Measurements from ENCODE around the gene PCDHGB3.

Gene PCDHGB3

DNA sequence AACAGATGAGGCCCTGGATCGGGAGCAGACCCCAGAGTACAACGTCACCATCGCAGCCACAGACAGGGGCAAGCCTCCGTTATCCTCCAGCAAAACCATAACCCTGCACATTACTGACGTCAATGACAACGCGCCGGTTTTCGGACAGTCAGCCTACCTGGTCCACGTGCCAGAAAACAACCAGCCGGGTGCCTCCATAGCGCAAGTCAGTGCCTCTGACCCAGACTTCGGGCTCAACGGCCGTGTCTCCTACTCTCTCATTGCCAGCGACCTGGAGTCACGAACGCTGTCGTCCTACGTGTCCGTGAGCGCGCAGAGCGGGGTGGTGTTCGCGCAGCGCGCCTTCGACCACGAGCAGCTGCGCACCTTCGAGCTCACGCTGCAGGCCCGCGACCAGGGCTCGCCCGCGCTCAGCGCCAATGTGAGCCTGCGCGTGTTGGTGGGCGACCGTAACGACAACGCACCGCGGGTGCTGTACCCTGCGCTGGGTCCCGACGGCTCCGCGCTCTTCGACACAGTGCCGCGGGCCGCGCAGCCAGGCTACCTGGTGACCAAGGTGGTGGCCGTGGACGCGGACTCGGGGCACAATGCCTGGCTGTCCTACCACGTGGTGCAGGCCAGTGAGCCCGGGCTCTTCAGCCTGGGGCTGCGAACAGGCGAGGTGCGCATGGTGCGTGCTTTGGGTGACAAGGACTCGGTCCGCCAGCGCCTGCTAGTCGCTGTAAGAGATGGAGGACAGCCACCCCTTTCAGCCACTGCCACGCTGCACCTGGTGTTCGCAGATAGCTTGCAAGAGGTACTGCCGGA lies 49.2 kb downstream of the PCDHGB3 start:
- ChIA-PET CTCF (interaction anchor here (0.9 to 16.4 kb wide), 8 partner anchors 11 to 148 kb away, joined by 3 to 303 read pairs (median 120); partner anchors contain the start of genes PCDHGA12 and PCDHGB3), POLR2A (no interaction called here)
- no peak for DNase-seq (ENCODE audit: low read depth, low spot score)
- no peak overlapping the region for H3K4me3 ChIP-seq (ENCODE audit: low read depth, low read length)
- TF ChIP-seq, protein P1, sequence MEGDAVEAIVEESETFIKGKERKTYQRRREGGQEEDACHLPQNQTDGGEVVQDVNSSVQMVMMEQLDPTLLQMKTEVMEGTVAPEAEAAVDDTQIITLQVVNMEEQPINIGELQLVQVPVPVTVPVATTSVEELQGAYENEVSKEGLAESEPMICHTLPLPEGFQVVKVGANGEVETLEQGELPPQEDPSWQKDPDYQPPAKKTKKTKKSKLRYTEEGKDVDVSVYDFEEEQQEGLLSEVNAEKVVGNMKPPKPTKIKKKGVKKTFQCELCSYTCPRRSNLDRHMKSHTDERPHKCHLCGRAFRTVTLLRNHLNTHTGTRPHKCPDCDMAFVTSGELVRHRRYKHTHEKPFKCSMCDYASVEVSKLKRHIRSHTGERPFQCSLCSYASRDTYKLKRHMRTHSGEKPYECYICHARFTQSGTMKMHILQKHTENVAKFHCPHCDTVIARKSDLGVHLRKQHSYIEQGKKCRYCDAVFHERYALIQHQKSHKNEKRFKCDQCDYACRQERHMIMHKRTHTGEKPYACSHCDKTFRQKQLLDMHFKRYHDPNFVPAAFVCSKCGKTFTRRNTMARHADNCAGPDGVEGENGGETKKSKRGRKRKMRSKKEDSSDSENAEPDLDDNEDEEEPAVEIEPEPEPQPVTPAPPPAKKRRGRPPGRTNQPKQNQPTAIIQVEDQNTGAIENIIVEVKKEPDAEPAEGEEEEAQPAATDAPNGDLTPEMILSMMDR (IDR thresholded peaks at IDR 0.05; ENCODE audit: insufficient read depth, low read length, missing control alignments), result no peak

DNA sequence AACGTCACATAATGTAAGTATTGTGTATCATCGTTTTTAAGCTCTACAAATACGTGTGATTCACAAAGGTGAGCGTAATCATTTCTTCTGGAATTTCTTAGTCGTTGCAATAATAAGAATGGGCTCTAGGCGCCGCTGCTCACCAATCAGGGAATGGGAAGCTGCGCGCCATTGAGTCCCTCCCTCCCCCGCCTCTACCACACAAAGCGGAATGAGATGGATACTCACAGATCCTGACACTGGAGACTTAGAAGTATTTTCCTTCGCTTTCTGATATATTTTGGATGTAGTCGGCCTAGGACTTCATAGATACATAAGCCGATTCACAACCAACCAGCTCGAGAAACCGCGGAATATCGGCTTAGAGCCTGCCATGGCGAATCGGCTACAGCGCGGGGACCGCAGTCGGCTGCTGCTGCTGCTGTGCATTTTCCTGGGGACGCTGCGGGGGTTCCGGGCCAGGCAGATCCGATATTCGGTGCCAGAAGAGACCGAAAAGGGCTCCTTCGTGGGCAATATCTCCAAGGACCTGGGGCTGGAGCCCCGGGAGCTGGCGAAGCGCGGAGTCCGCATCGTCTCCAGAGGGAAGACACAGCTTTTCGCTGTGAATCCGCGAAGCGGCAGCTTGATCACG lies 50.9 kb downstream of the PCDHGB3 start, which contains the start of gene PCDHGA11:
PCDHGA11 (plus strand) TSS at position 197 of the 634 bp plus-strand sequence; CDS start at position 374, 177 bp downstream.
- H3K4me3 ChIP-seq (ENCODE audit: low read depth, low read length), result peak within 1 kb of the TSS; percentile 57
- ChIA-PET CTCF (interaction anchor here (0.9 to 16.4 kb wide), 36 partner anchors 8 to 171 kb away, joined by 3 to 303 read pairs (median 4); partner anchors contain the start of genes PCDHGA10, PCDHGA12, PCDHGA3 and PCDHGB3), POLR2A (interaction anchor here (0.7 to 1.8 kb wide), 4 partner anchors 93 to 136 kb away, joined by 3 to 10 read pairs (median 4); no protein-coding TSS in a partner anchor)
- no peak for DNase-seq (ENCODE audit: low read depth, low spot score)
- TF ChIP-seq, protein P1 (IDR thresholded peaks at IDR 0.05; ENCODE audit: insufficient read depth, low read length, missing control alignments), result peak; percentile 41

DNA sequence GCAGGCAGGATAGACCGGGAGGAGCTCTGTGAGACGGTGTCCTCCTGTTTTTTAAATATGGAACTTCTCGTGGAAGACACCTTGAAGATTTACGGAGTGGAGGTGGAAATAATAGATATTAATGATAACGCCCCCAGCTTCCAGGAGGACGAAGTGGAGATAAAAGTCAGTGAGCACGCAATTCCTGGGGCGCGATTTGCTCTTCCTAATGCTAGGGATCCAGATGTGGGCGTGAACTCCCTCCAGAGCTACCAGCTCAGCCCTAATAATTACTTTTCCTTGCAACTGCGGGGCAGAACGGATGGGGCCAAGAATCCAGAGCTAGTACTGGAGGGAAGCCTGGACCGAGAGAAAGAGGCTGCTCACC lies 51.4 kb downstream of the PCDHGB3 start:
- CTCF ChIA-PET, result interaction anchor here (0.9 to 16.4 kb wide), 30 partner anchors 9 to 150 kb away, joined by 3 to 303 read pairs (median 4); partner anchors contain the start of genes PCDHGA10, PCDHGA12, PCDHGA3 and PCDHGB3
- POLR2A ChIA-PET, result interaction anchor here (0.9 to 1.8 kb wide), 3 partner anchors 102 to 136 kb away, joined by 3 to 10 read pairs (median 4); no protein-coding TSS in a partner anchor
- TF ChIP-seq, protein P1 (IDR thresholded peaks at IDR 0.05; ENCODE audit: insufficient read depth, low read length, missing control alignments), result no peak
- DNase-seq (ENCODE audit: low read depth, low spot score), result no peak
- H3K4me3 ChIP-seq (ENCODE audit: low read depth, low read length), result peak overlapping the region; percentile 57
